ENCODE data around the gene FGD2. TPM values are rescaled to one million over a fixed set of nuclear protein-coding genes. Genes with fewer than 3 reads are reported as not detected.

Gene FGD2
- total and polyA plus RNA-seq, 5 donors from 2014 or later: 0.21 to 1.9 (median 0.60) TPM; not detected in 1

DNA sequence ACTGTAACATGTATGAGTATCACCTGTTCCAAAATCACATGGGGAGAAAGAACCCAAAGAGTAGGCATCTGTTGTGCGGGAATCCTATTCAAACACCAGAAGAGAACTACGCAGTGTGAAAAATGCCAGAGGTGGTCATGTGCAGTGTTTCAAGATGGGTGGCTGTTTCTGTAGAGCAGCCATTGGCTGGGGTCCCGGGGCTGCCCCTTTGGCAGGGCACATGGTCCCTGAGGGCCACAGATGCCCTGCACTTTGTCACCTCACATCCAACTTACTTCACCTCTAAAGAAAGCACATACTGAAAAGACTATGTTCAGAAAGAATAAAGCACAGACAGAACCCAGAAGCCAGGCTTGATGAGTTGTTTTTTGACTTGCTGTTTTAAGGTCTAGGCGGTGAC, 31.8 kb upstream of the FGD2 start:
- peaks cover 0 to 5% (median 1%) of the 10 kb centered on the region in 4 donors for H3K4me1 Mint-ChIP-seq
- no peaks in the 10 kb centered on the region for H3K9me3 Mint-ChIP-seq
- no peaks in the 10 kb centered on the region for H3K9me3 ChIP-seq (ENCODE audit: control insufficient read depth in 2 of 2, low read length in 2 of 2)
- H3K27ac Mint-ChIP-seq: no peak overlapping the region
- H3K36me3 Mint-ChIP-seq: peaks cover 44% of the 10 kb centered on the region
- no peak overlapping the region for H3K4me3 ChIP-seq (ENCODE audit: low read depth, low read length)
- peaks cover 100% of the 10 kb centered on the region for H3K36me3 ChIP-seq (ENCODE audit: control insufficient read depth, insufficient read depth, low read length)
- ATAC-seq (ENCODE audit: low read depth in 2 of 2) (no peak), DNase-seq (no peak)
- H3K27ac ChIP-seq (ENCODE audit: insufficient read depth, low read length, poor library complexity, severe bottlenecking): no peak overlapping the region
- H3K4me3 Mint-ChIP-seq: no peak overlapping the region
- H3K27me3 Mint-ChIP-seq: no peaks in the 10 kb centered on the region
- no peaks in the 10 kb centered on the region for H3K4me1 ChIP-seq (ENCODE audit: control insufficient read depth, insufficient read depth, low read length, poor library complexity, severe bottlenecking)
- H3K27me3 ChIP-seq (ENCODE audit: control insufficient read depth, insufficient read depth, low read length): no peaks in the 10 kb centered on the region

DNA sequence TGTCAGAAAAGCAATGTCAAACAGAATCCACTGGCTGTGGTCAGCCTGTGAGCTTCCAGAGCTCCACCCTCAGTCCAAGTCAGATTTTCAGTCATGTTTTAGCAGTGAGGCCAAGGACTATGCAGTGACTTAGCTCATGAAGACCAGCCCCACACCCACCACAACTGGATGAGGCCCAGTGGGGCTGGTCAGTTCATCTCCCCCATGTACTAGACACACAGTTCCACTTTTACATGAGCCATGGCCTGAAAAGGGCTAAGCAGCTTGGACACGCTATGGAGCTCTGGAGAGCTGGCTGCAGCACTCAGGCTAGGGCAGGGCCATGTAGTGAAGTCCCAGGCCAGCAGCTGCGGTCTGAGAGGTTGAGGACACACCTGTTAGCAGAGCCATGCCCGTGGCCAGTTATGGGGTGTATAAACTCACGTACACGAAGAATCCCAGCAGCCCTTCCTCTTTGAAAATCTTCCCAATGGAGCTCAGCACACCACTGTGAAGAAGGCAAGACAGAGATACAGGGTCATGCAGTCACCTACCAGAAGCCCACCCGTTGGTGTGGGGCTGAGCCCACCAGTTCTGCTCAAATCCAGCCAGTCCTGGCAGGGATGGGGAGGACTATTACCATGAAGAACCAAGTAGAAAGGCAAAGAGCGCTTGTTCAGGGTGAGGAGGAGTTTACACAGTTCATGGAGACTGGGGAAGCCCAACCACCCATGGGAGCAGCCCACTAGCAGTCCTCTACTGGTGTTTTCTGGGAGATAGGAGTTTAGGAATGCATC, 30.0 kb upstream of the FGD2 start:
- H3K27ac Mint-ChIP-seq: no peak overlapping the region
- H3K27me3 Mint-ChIP-seq: no peaks in the 10 kb centered on the region

DNA sequence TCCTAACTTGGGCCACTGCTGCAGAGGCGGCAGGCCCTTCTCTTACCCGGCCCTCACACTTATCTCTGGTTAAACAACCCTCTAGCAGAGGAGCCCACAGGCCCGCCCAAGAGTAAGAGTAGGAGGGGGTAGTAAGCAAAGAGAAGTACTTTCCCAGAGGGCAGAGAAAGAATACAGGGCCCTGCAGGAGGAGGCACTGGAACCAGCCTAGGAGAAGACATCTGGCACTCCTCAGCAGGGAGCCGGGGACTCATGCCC, 29.5 kb upstream of the FGD2 start:
- H3K9me3 Mint-ChIP-seq: no peaks in the 10 kb centered on the region
- ATAC-seq (ENCODE audit: low read depth in 2 of 2) (no peak), DNase-seq (no peak)
- no peaks in the 10 kb centered on the region for H3K27me3 Mint-ChIP-seq
- Histone ChIP-seq H3K27me3 (ENCODE audit: control insufficient read depth, insufficient read depth, low read length) (no peaks in the 10 kb centered on the region), H3K36me3 (ENCODE audit: control insufficient read depth, insufficient read depth, low read length) (peaks cover 90% of the 10 kb centered on the region), H3K27ac (ENCODE audit: insufficient read depth, low read length, poor library complexity, severe bottlenecking) (no peak overlapping the region), H3K4me1 (ENCODE audit: control insufficient read depth, insufficient read depth, low read length, poor library complexity, severe bottlenecking) (peaks cover 11% of the 10 kb centered on the region), H3K9me3 (ENCODE audit: control insufficient read depth in 2 of 2, low read length in 2 of 2) (no peaks in the 10 kb centered on the region), H3K4me3 (ENCODE audit: low read depth, low read length) (no peak overlapping the region)
- H3K4me3 Mint-ChIP-seq: no peak overlapping the region
- H3K27ac Mint-ChIP-seq: no peak overlapping the region
- peaks cover 55% of the 10 kb centered on the region for H3K36me3 Mint-ChIP-seq
- peaks cover 5 to 22% (median 15%) of the 10 kb centered on the region in 4 donors for H3K4me1 Mint-ChIP-seq

More for the DNA sequence above, 30.0 kb upstream of the FGD2 start:
- Histone ChIP-seq H3K4me1 (ENCODE audit: control insufficient read depth, insufficient read depth, low read length, poor library complexity, severe bottlenecking) (peaks cover 6% of the 10 kb centered on the region), H3K4me3 (ENCODE audit: low read depth, low read length) (no peak overlapping the region), H3K36me3 (ENCODE audit: control insufficient read depth, insufficient read depth, low read length) (peaks cover 95% of the 10 kb centered on the region), H3K27me3 (ENCODE audit: control insufficient read depth, insufficient read depth, low read length) (no peaks in the 10 kb centered on the region), H3K27ac (ENCODE audit: insufficient read depth, low read length, poor library complexity, severe bottlenecking) (no peak overlapping the region), H3K9me3 (ENCODE audit: control insufficient read depth in 2 of 2, low read length in 2 of 2) (no peaks in the 10 kb centered on the region)
- Mint-ChIP-seq H3K4me3 (no peak overlapping the region), H3K36me3 (peaks cover 52% of the 10 kb centered on the region), H3K9me3 (no peaks in the 10 kb centered on the region), H3K4me1 (peaks cover 5 to 17% (median 11%) of the 10 kb centered on the region in 4 donors)
- ATAC-seq (ENCODE audit: low read depth in 2 of 2): no peak
- DNase-seq: no peak

DNA sequence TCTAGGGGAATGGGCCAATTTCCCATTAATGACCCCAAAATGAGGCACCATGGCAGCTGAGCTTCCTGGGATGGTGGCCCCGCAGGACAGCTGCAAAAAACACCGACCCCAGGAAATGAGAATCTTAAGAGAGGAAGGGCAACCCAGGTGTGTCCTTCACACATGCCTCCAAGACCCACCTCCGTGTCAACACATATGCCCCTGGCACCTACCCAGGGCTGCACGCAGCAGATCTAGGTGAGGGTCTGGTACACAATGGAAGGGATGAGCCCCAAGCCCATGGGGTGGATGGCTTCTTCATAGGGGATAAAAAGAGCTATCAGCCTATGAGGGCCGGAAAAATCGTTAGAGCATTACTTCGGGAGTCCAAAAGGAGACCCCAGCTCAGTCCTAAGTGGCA, 28.9 kb upstream of the FGD2 start:
- no peak for ATAC-seq (ENCODE audit: low read depth in 2 of 2)
- Mint-ChIP-seq H3K9me3 (no peaks in the 10 kb centered on the region), H3K4me3 (no peak overlapping the region)

DNA sequence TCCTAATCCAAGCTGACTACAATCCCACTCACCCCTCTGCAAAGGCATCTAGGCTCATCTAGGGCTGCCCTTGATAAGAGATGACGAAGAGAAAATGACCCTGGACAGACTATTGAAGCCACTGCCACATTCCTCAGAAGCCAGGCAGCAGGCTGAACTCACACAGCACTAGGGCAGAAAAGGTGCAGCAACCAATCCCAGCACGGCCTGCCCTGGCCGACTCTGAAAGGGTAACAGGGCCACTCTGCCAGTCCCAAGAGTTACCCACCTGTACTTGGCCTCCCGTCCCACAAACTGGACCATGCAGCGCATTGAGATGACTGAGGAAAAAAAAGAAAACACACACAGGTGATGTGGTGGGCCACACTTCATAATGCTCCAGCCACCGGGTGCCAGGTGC, 28.5 kb upstream of the FGD2 start:
- Histone ChIP-seq H3K27me3 (ENCODE audit: control insufficient read depth, insufficient read depth, low read length) (no peaks in the 10 kb centered on the region), H3K4me1 (ENCODE audit: control insufficient read depth, insufficient read depth, low read length, poor library complexity, severe bottlenecking) (peaks cover 21% of the 10 kb centered on the region), H3K27ac (ENCODE audit: insufficient read depth, low read length, poor library complexity, severe bottlenecking) (no peak overlapping the region), H3K4me3 (ENCODE audit: low read depth, low read length) (no peak overlapping the region), H3K36me3 (ENCODE audit: control insufficient read depth, insufficient read depth, low read length) (peaks cover 89% of the 10 kb centered on the region), H3K9me3 (ENCODE audit: control insufficient read depth in 2 of 2, low read length in 2 of 2) (no peaks in the 10 kb centered on the region)
- no peaks in the 10 kb centered on the region for H3K9me3 Mint-ChIP-seq
- H3K36me3 Mint-ChIP-seq: peaks cover 58% of the 10 kb centered on the region
- ATAC-seq (ENCODE audit: low read depth in 2 of 2) (no peak), DNase-seq (no peak)
- peaks cover 5 to 31% (median 20%) of the 10 kb centered on the region in 4 donors for H3K4me1 Mint-ChIP-seq
- H3K27me3 Mint-ChIP-seq: no peaks in the 10 kb centered on the region
- peak overlapping the region in 2 of 3 donors; percentile 38 to 46 for H3K27ac Mint-ChIP-seq
- no peak overlapping the region for H3K4me3 Mint-ChIP-seq

More for the DNA sequence above, 28.9 kb upstream of the FGD2 start:
- peaks cover 89% of the 10 kb centered on the region for H3K36me3 ChIP-seq (ENCODE audit: control insufficient read depth, insufficient read depth, low read length)
- no peaks in the 10 kb centered on the region for H3K9me3 ChIP-seq (ENCODE audit: control insufficient read depth in 2 of 2, low read length in 2 of 2)
- peaks cover 5 to 27% (median 16%) of the 10 kb centered on the region in 4 donors for H3K4me1 Mint-ChIP-seq
- H3K27me3 ChIP-seq (ENCODE audit: control insufficient read depth, insufficient read depth, low read length): no peaks in the 10 kb centered on the region
- peaks cover 16% of the 10 kb centered on the region for H3K4me1 ChIP-seq (ENCODE audit: control insufficient read depth, insufficient read depth, low read length, poor library complexity, severe bottlenecking)
- H3K27ac Mint-ChIP-seq: peak overlapping the region in 2 of 3 donors; percentile 38 to 46
- no peak for DNase-seq
- H3K27ac ChIP-seq (ENCODE audit: insufficient read depth, low read length, poor library complexity, severe bottlenecking): no peak overlapping the region
- H3K36me3 Mint-ChIP-seq: peaks cover 58% of the 10 kb centered on the region
- no peaks in the 10 kb centered on the region for H3K27me3 Mint-ChIP-seq
- H3K4me3 ChIP-seq (ENCODE audit: low read depth, low read length): no peak overlapping the region

DNA sequence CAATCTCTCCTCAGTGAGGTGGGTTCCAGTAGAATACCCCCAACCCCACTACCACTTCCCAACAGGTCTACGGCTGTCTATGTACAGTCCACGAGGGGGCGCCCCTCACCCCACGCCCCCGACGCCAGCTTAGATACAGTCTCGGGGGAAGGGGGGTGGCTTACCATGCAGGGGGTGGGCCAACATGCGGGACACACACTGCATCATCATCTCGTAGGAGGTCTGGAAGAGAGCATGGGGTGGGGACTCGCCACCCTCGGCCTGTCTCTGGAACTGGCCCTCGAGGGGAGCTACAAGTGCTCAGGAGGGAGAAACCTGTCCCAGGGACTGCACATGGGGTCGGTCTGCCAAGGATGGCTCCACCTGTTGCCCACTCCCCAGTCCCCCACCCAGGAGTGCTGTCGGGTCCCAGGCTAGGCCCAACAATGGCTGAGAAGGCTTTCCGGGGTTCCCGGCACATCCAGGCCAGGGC, 27.9 kb upstream of the FGD2 start:
- H3K27me3 ChIP-seq (ENCODE audit: control insufficient read depth, insufficient read depth, low read length): no peaks in the 10 kb centered on the region
- H3K9me3 ChIP-seq (ENCODE audit: control insufficient read depth in 2 of 2, low read length in 2 of 2): no peaks in the 10 kb centered on the region
- no peak overlapping the region for H3K4me3 Mint-ChIP-seq
- peaks cover 56% of the 10 kb centered on the region for H3K36me3 Mint-ChIP-seq
- ATAC-seq (ENCODE audit: low read depth in 2 of 2): peak in 1 of 2 donors; percentile 30
- H3K36me3 ChIP-seq (ENCODE audit: control insufficient read depth, insufficient read depth, low read length): peaks cover 87% of the 10 kb centered on the region
- H3K4me1 Mint-ChIP-seq: peaks cover 5 to 35% (median 25%) of the 10 kb centered on the region in 4 donors
- H3K4me1 ChIP-seq (ENCODE audit: control insufficient read depth, insufficient read depth, low read length, poor library complexity, severe bottlenecking): peaks cover 22% of the 10 kb centered on the region
- H3K9me3 Mint-ChIP-seq: no peaks in the 10 kb centered on the region
- no peak for DNase-seq
- H3K27me3 Mint-ChIP-seq: no peaks in the 10 kb centered on the region
- no peak overlapping the region for H3K27ac ChIP-seq (ENCODE audit: insufficient read depth, low read length, poor library complexity, severe bottlenecking)
- no peak overlapping the region for H3K27ac Mint-ChIP-seq
- no peak overlapping the region for H3K4me3 ChIP-seq (ENCODE audit: low read depth, low read length)

DNA sequence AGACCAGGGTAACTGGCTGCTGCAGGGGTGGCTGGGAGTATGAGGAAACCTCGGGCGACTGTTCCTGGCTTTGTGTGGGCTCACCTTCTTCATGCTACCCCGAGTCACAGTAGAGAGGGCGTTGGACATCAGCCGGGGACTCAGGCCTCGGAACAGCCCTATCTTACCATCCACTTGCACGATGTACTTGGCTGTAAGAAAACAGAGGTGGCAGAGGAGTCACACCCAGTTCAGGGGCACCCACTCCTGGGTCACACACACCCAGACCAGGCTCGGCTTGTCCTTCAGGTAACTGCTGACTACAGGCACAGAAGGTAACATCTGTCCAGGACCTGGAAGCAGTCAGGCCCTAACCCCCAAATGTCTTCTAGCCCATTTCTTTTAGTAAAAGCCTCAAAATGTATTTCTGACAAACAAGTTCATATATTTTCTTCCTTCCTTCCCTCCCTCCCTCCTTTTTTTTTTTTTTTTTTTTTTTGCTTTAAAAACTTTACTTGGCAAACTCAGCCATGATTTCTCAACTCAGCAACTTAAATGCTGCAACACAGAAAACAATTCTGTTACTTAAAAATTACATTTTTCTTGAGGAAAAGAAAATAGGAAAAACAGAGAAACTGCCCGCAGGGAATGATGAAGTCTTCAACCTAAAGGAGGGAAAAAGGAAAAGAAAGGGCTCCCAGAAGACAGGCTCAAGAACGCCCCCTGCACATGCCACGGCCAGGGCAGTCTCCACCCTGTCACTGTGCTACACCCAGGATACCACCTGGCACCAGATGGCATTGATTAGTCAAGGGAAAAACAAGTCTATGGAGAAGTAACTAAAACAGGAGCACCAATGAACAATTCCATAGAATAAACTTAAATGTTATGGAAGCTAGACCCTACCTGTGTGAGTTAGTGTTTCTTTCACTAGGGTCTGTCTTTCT, 26.8 kb upstream of the FGD2 start:
- Histone ChIP-seq H3K4me1 (ENCODE audit: control insufficient read depth, insufficient read depth, low read length, poor library complexity, severe bottlenecking) (peaks cover 31% of the 10 kb centered on the region), H3K9me3 (ENCODE audit: control insufficient read depth in 2 of 2, low read length in 2 of 2) (no peaks in the 10 kb centered on the region), H3K27ac (ENCODE audit: insufficient read depth, low read length, poor library complexity, severe bottlenecking) (no peak overlapping the region), H3K36me3 (ENCODE audit: control insufficient read depth, insufficient read depth, low read length) (peaks cover 78% of the 10 kb centered on the region), H3K4me3 (ENCODE audit: low read depth, low read length) (no peak overlapping the region), H3K27me3 (ENCODE audit: control insufficient read depth, insufficient read depth, low read length) (no peaks in the 10 kb centered on the region)
- ATAC-seq (ENCODE audit: low read depth in 2 of 2) (no peak), DNase-seq (no peak)
- no peaks in the 10 kb centered on the region for H3K27me3 Mint-ChIP-seq
- H3K27ac Mint-ChIP-seq: peak overlapping the region in 1 of 3 donors; percentile 74
- peaks cover 48% of the 10 kb centered on the region for H3K36me3 Mint-ChIP-seq
- H3K4me3 Mint-ChIP-seq: peak overlapping the region in 1 of 4 donors; percentile 10
- peaks cover 2 to 38% (median 26%) of the 10 kb centered on the region in 4 donors for H3K4me1 Mint-ChIP-seq
- no peaks in the 10 kb centered on the region for H3K9me3 Mint-ChIP-seq

Measured in CD4-positive, CD25-positive, alpha-beta regulatory T cell (primary cell).